GM21447 (cell line): ENCODE data around the gene AGMAT.
A peak's percentile ranks its signal among the peaks of the same experiment; 100 is the strongest.

Source experiments
- ATAC-seq: cut with Tn5 transposase; IDR thresholded peaks from one replicate; pipeline ENCODE4 v1.9.1; 2021; ENCODE audit not compliant: unreplicated experiment

Gene AGMAT

GRCh38 chr1:15524283-15525049 lies 60.4 kb downstream of the AGMAT start:
- ATAC-seq: peak; percentile 42

GRCh38 chr1:15524021-15524282 lies 60.9 kb downstream of the AGMAT start, which contains the start of gene CASP9:
TSS of gene CASP9 (minus strand) at chr1:15524215. CDS start at chr1:15524200, 15 bp downstream.
- no peak for ATAC-seq

GRCh38 chr1:15523104-15524020 lies 61.5 kb downstream of the AGMAT start:
- ATAC-seq: no peak

- no peak for ATAC-seq
These were observed 62.3 kb downstream of the AGMAT start for GRCh38 chr1:15522551-15522950.
